HS-5 (cell line): Measurements from ENCODE around the gene CTTNBP2.
A peak's percentile ranks its signal among the peaks of the same experiment; 100 is the strongest.

Experiments used
- DNase-seq: peaks from one replicate; pipeline ENCODE4 v3.0.0-alpha.2; 2012; ENCODE audit warnings: low read depth

The CTTNBP2 gene

GRCh38 chr7:117685795-117686194 lies 187.4 kb downstream of the CTTNBP2 start:
- DNase-seq, result no peak

- no peak for DNase-seq
Measured at GRCh38 chr7:117683430-117684175, 189.6 kb downstream of the CTTNBP2 start.

- DNase-seq, result no peak
Measured at GRCh38 chr7:117682681-117683385, 190.4 kb downstream of the CTTNBP2 start.

- DNase-seq, result no peak
Measured at GRCh38 chr7:117679120-117679519, 194.1 kb downstream of the CTTNBP2 start.

- DNase-seq, result no peak
Measured at GRCh38 chr7:117675497-117676435, 197.5 kb downstream of the CTTNBP2 start.

- DNase-seq, result no peak
Measured at GRCh38 chr7:117674617-117675016, 198.6 kb downstream of the CTTNBP2 start.

- DNase-seq, result no peak
Measured at GRCh38 chr7:117673839-117674238, 199.4 kb downstream of the CTTNBP2 start.

- no peak for DNase-seq
Measured at GRCh38 chr7:117673367-117673766, 199.9 kb downstream of the CTTNBP2 start.

- no peak for DNase-seq
Measured at GRCh38 chr7:117672453-117672852, 200.8 kb downstream of the CTTNBP2 start.

- DNase-seq, result no peak
Measured at GRCh38 chr7:117669818-117670217, 203.4 kb downstream of the CTTNBP2 start.

- no peak for DNase-seq
Measured at GRCh38 chr7:117667456-117667855, 205.8 kb downstream of the CTTNBP2 start.

- DNase-seq, result no peak
Measured at GRCh38 chr7:117666689-117667088, 206.6 kb downstream of the CTTNBP2 start.

- DNase-seq, result peak; percentile 25
Measured at GRCh38 chr7:117666031-117666430, 207.2 kb downstream of the CTTNBP2 start.

- DNase-seq, result no peak
Measured at GRCh38 chr7:117665368-117665767, 207.9 kb downstream of the CTTNBP2 start.

- DNase-seq, result no peak
Measured at GRCh38 chr7:117664047-117664446, 209.2 kb downstream of the CTTNBP2 start.

- no peak for DNase-seq
Measured at GRCh38 chr7:117661328-117661727, 211.9 kb downstream of the CTTNBP2 start.
